Endothelial cell of umbilical vein (primary cell): ENCODE data around the gene TIAM1.

Source experiments
- CTCF ChIP-seq, 2 donors: IDR thresholded peaks; 1 replicate in 1 of 2; 2 replicates in 1 of 2; pipeline ENCODE4 v1.5.1; 2011; ENCODE audit warnings: low read length in 2 of 2, mild to moderate bottlenecking in 2 of 2, moderate library complexity in 2 of 2, control low read depth in 1 of 2, inconsistent platforms in 1 of 2, low read depth in 1 of 2; ENCODE audit not compliant: insufficient read depth in 1 of 2; ENCODE audit errors: extremely low read depth in 1 of 2
- EZH2 ChIP-seq: IDR thresholded peaks from 2 replicates; pipeline ENCODE4 v1.6.1; 2012; ENCODE audit warnings: borderline replicate concordance, low read depth, mild to moderate bottlenecking, moderate library complexity, low read length, inconsistent platforms; ENCODE audit not compliant: severe bottlenecking
- GATA2 ChIP-seq: IDR thresholded peaks from 2 replicates; pipeline ENCODE4 v1.7.0; 2011; ENCODE audit warnings: low read depth, mild to moderate bottlenecking, moderate library complexity, mixed read lengths, low read length; ENCODE audit not compliant: insufficient read length, insufficient read depth
- JUN ChIP-seq: IDR thresholded peaks from 2 replicates; pipeline ENCODE4 v1.6.1; 2011; ENCODE audit warnings: borderline replicate concordance, low read depth; ENCODE audit not compliant: insufficient read length, insufficient read depth
- MAX ChIP-seq: IDR thresholded peaks from 2 replicates; pipeline ENCODE4 v1.6.1; 2011; ENCODE audit not compliant: insufficient read depth, insufficient read length
- POLR2A ChIP-seq: IDR thresholded peaks from 2 replicates; pipeline ENCODE4 v1.6.1; 2012; ENCODE audit warnings: low read depth, mild to moderate bottlenecking, control low read depth, low read length
- POLR2AphosphoS5 ChIP-seq: IDR thresholded peaks from 2 replicates; pipeline ENCODE4 v1.6.1; 2012; ENCODE audit warnings: low read depth, mild to moderate bottlenecking, control low read depth, low read length, moderate library complexity; ENCODE audit not compliant: insufficient read depth

DNA sequence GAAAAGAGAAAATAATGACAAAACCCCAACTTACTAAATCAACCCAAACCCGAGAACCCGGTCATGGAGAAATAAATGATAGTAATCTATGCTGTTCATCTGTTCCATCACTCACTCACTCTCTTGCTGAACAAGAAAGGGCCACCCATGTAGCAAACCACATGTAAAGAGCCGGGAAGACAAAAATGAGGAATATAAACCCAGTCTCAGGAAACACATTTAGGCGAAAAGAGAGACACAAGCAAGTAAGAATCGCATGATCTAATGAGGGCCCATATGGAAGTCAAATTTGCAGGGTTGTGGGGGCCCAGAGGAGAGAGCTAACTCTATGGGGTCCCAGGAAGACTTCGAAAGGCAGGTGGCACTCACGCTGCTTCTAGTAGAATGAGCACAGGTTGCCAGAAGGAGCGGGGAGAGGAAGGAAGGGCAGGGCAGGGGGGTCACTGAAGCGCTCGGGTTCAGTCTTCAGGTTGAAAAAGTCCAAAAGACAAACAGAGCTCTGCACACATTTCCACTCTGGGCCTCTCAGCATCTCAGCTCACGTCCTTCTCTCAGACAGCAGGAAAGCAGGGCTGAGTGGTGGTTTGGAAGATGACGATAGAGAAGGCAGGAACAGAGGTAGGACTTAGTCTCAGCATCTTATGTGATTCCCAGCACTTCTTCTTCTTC is 162.8 kb downstream of the TIAM1 start:
- TF ChIP-seq CTCF (IDR thresholded peaks at IDR 0.05; ENCODE audit: extremely low read depth in 1 of 2, insufficient read depth in 1 of 2, low read depth in 1 of 2, low read length in 2 of 2): no peak
- no peak for TF ChIP-seq POLR2A
- no peak for TF ChIP-seq POLR2AphosphoS5
- no peak for TF ChIP-seq EZH2
- no peak for TF ChIP-seq JUN
- TF ChIP-seq MAX: no peak
- TF ChIP-seq GATA2: no peak
